BJ (cell line): ENCODE data around the gene SLC13A1. TPM values are rescaled to one million over a fixed set of nuclear protein-coding genes. Genes with fewer than 3 reads are reported as not detected.

ENCODE experiments used
- CTCF ChIA-PET: fragments of 350-600 bp; formaldehyde crosslinking; extraction: SDS; loops from one replicate; lab custom pipeline; 2021; ENCODE audit warnings: antibody characterized with exemption, inconsistent platforms; lab: Yijun Ruan, JAX
- POLR2A ChIA-PET: fragments of 300-600 bp; sonication (Branson Sonifier 250); formaldehyde crosslinking; extraction: SDS; loops from one replicate; lab custom pipeline; 2021; ENCODE audit warnings: antibody characterized with exemption; lab: Charles Lee
- DNase-seq: peaks from one replicate; pipeline ENCODE4 v3.0.0-alpha.2; 2011; ENCODE audit warnings: low read depth
- H3K27me3 ChIP-seq: 2 replicates; pipeline ENCODE4 v1.6.0; 2011; ENCODE audit warnings: low read length; ENCODE audit not compliant: control insufficient read depth, insufficient read depth
- H3K36me3 ChIP-seq: 2 replicates; pipeline ENCODE4 v1.5.1; 2011; ENCODE audit warnings: low read length; ENCODE audit not compliant: control insufficient read depth, insufficient read depth
- H3K4me3 ChIP-seq: 2 replicates; pipeline ENCODE4 v1.5.1; 2011; ENCODE audit warnings: low read depth, mild to moderate bottlenecking, control low read depth, low read length
- CTCF ChIP-seq: IDR thresholded peaks from 2 replicates; pipeline ENCODE4 v1.5.1; 2011; ENCODE audit warnings: low read depth, mild to moderate bottlenecking, control low read depth, inconsistent platforms, low read length, moderate library complexity; ENCODE audit not compliant: insufficient read depth
- polyA plus RNA-seq: library from polyadenylated mRNA; depleted of rRNA; stranded (reverse); fragments of >200 nt; gene quantifications from 2 replicates; pipeline ENCODE4 v1.2.3, GENCODE V29; 2011

Gene SLC13A1
- polyA plus RNA-seq, 1 experiment: not detected

- no peak for TF ChIP-seq CTCF
- H3K36me3 ChIP-seq: no peaks in the 10 kb centered on the region
- ChIA-PET CTCF (no interaction called here), POLR2A (no interaction called here)
- DNase-seq: no peak
- no peak overlapping the region for H3K4me3 ChIP-seq
- H3K27me3 ChIP-seq: no peaks in the 10 kb centered on the region
These were observed 74.5 kb downstream of the SLC13A1 start for GRCh38 chr7:123125231-123125630.

GRCh38 chr7:123122916-123123315 lies 76.9 kb downstream of the SLC13A1 start:
- POLR2A ChIA-PET: no interaction called here
- Histone ChIP-seq H3K4me3 (no peak overlapping the region), H3K36me3 (no peaks in the 10 kb centered on the region), H3K27me3 (no peaks in the 10 kb centered on the region)
- no peak for TF ChIP-seq CTCF
- CTCF ChIA-PET: no interaction called here
- no peak for DNase-seq

DNA sequence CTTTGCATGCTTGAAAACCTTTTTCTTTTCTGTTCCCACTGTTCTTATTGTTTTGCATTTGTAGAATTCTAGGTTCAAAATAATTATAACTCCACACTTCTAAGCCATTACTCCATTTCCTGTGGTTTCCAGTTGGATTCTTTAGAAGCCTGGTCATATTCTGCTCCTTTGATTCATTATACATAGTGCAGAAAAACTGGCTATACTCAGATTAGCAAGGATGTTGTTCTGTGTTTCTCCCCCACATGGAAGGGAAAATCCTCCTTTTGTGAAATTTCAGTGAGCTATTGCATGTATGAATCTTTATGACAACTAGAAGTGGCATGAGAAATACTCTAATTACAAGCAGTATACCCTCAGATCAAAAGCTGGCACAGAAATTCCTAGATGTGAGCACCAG lies 79.5 kb downstream of the SLC13A1 start:
- DNase-seq: no peak
- ChIA-PET POLR2A (no interaction called here), CTCF (no interaction called here)
- Histone ChIP-seq H3K4me3 (no peak overlapping the region), H3K36me3 (no peaks in the 10 kb centered on the region), H3K27me3 (no peaks in the 10 kb centered on the region)
- TF ChIP-seq CTCF: no peak

DNA sequence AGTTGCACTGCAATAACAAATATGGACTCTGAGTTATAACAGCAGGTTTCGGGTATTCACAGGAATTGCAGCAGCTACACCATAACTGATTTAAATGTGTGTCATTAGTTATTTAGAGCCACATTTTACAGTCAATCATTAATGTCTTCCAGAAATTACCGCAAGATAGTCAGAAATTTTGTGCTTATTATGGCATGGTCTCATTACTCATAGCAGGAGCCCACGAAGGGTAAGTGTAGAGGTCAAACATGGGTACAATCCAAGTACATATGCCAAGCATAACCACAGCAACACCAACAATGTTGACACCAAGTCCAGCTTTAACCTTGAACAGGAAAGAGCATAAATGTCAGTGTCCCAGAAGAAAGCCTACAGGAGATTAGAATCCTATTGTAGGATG lies 84.4 kb downstream of the SLC13A1 start:
- H3K4me3 ChIP-seq: no peak overlapping the region
- DNase-seq: no peak
- CTCF ChIA-PET: no interaction called here
- POLR2A ChIA-PET: no interaction called here
- no peak for TF ChIP-seq CTCF
- no peaks in the 10 kb centered on the region for H3K27me3 ChIP-seq
- no peaks in the 10 kb centered on the region for H3K36me3 ChIP-seq

GRCh38 chr7:123114288-123114687 lies 85.5 kb downstream of the SLC13A1 start:
- Histone ChIP-seq H3K27me3 (no peaks in the 10 kb centered on the region), H3K36me3 (no peaks in the 10 kb centered on the region), H3K4me3 (no peak overlapping the region)
- DNase-seq: no peak
- TF ChIP-seq CTCF: no peak
- ChIA-PET POLR2A (no interaction called here), CTCF (no interaction called here)
